ENCODE results near the gene DAZAP2. TPM values are rescaled to one million over a fixed set of nuclear protein-coding genes. Genes with fewer than 3 reads are reported as not detected.
A peak's percentile ranks its signal among the peaks of the same experiment; 100 is the strongest.
"Not testable (repeated sequence)": the region's sequence is repeated elsewhere in the genome, so short reads cannot be mapped to it uniquely, and the experiment has no call there.

DAZAP2 gene
- total RNA-seq, 1 donor from 2014 or later, result 106 TPM

DNA sequence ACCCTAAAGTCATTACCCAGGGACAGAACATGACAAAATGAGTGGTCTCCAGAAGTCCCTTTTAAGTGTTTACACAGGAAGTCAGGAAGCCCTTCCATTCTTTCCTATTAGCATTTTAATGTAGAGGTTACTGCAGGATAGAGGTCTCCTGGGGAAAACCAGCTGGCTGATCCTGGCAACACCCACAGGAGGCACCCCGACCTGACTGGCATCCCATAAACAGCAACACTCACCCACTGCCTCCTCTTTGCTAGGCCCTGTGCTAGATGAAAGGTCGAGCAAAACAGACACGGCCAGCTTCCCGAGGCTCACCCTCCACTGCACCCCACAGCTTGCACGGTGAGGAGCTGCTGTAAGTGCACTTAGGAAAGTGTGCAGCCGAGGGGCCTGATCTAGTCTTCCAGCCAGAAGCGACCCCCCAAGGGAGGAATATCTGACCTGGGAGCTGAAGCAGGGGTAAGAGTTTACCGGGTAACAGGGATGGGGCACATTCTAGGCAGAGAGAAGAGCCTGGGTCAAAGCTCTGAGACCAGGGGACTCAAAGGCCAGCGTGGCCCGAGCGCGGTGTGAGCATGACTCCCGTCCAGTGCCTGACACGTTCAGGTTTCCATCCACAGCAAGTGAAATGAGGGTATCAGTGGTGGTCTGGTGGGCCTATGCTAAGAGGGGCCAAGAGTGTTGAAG is 9.0 kb downstream of the DAZAP2 start:
- H3K4me1 Mint-ChIP-seq (ENCODE audit: low read depth), result peaks cover 3% of the 10 kb centered on the region
- no peak overlapping the region for H3K4me3 Mint-ChIP-seq (ENCODE audit: low read depth)
- H3K36me3 Mint-ChIP-seq (ENCODE audit: insufficient read depth), result peaks cover 7% of the 10 kb centered on the region

DNA sequence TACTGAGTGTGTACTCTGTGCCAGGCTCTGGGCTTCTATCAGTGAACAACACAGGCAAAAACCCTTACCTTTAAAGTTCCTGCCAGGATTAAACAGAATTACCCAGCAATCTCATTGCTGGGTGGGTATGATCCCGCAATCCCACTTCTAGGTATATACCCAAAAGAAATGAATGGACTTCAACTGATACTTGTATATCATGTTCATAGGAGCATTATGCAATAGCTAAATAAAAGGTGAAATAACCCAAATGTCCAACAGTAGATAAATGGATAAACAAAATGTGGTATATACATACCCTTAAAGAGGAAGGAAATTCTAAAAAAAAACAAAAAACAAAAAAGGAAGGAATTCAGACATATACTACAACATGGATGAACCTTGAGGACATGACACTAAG is 14.7 kb downstream of the DAZAP2 start:
- Mint-ChIP-seq H3K4me1 (ENCODE audit: low read depth) (no peaks in the 10 kb centered on the region), H3K9me3 (ENCODE audit: low read depth) (no peaks in the 10 kb centered on the region), H3K4me3 (ENCODE audit: low read depth) (no peak overlapping the region), H3K27ac (no peak overlapping the region), H3K27me3 (no peaks in the 10 kb centered on the region), H3K36me3 (ENCODE audit: insufficient read depth) (peaks cover 1% of the 10 kb centered on the region)
- DNase-seq (ENCODE audit: low spot score, unreplicated experiment), result no peak
- TF ChIP-seq, protein P1, sequence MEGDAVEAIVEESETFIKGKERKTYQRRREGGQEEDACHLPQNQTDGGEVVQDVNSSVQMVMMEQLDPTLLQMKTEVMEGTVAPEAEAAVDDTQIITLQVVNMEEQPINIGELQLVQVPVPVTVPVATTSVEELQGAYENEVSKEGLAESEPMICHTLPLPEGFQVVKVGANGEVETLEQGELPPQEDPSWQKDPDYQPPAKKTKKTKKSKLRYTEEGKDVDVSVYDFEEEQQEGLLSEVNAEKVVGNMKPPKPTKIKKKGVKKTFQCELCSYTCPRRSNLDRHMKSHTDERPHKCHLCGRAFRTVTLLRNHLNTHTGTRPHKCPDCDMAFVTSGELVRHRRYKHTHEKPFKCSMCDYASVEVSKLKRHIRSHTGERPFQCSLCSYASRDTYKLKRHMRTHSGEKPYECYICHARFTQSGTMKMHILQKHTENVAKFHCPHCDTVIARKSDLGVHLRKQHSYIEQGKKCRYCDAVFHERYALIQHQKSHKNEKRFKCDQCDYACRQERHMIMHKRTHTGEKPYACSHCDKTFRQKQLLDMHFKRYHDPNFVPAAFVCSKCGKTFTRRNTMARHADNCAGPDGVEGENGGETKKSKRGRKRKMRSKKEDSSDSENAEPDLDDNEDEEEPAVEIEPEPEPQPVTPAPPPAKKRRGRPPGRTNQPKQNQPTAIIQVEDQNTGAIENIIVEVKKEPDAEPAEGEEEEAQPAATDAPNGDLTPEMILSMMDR (IDR thresholded peaks at IDR 0.05; ENCODE audit: unreplicated experiment), result no peak

More for the DNA sequence above, 9.0 kb downstream of the DAZAP2 start:
- DNase-seq (ENCODE audit: low spot score, unreplicated experiment), result no peak
- Mint-ChIP-seq H3K27ac (peak overlapping the region; percentile 71), H3K9me3 (ENCODE audit: low read depth) (no peaks in the 10 kb centered on the region), H3K27me3 (no peaks in the 10 kb centered on the region)
- TF ChIP-seq, protein P1 (IDR thresholded peaks at IDR 0.05; ENCODE audit: unreplicated experiment), result no peak

DNA sequence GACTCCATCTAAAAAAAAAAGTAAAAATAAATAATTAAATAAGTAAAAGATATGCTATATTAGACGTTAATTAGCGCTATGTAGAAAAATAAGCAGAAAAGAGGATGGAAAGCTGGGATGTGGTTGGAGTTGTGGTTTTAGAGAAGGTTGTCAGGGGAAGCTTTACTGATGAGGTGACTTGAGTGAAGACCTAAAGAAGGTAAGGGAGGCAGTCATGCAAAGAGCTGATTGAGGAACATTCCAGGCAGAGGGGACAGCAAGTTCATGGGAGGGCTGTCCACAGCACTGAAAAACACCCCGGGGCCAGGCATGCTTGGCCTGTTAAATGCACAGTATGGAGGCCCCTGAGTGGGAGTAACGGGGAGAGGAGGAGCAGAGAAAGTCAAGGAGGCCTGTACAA is 15.9 kb downstream of the DAZAP2 start:
- no peak overlapping the region for H3K27ac Mint-ChIP-seq

DNA sequence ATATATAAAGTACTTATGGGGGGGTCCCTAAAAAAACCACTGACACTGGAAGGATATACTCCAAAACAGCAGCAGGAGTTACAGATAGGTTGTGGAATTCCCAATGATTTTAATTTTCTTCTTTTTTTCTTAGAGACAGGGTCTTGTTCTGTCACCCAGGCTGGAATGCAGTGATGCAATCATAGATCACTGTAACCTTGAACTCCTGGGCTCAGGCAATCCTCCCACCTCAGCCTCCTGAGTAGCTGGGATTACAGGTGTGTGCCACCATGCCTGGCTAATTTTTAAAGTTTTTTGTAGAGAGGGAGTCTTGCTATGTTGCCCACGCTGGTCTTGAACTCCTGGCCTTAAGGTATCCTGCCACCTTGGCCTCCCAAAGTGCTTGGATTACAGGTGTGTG is 21.0 kb downstream of the DAZAP2 start:
- not testable (repeated sequence) for DNase-seq (ENCODE audit: low spot score, unreplicated experiment); H3K27me3 Mint-ChIP-seq; H3K9me3 Mint-ChIP-seq (ENCODE audit: low read depth); H3K4me1 Mint-ChIP-seq (ENCODE audit: low read depth); H3K4me3 Mint-ChIP-seq (ENCODE audit: low read depth); H3K36me3 Mint-ChIP-seq (ENCODE audit: insufficient read depth)
- H3K27ac Mint-ChIP-seq, result peak overlapping the region; percentile 20

More for the DNA sequence above, 15.9 kb downstream of the DAZAP2 start:
- H3K27me3 Mint-ChIP-seq, result no peaks in the 10 kb centered on the region
- H3K9me3 Mint-ChIP-seq (ENCODE audit: low read depth), result no peaks in the 10 kb centered on the region
- H3K4me3 Mint-ChIP-seq (ENCODE audit: low read depth), result no peak overlapping the region
- no peak for DNase-seq (ENCODE audit: low spot score, unreplicated experiment)
- no peaks in the 10 kb centered on the region for H3K36me3 Mint-ChIP-seq (ENCODE audit: insufficient read depth)
- no peaks in the 10 kb centered on the region for H3K4me1 Mint-ChIP-seq (ENCODE audit: low read depth)
- TF ChIP-seq, protein P1 (IDR thresholded peaks at IDR 0.05; ENCODE audit: unreplicated experiment), result no peak

DNA sequence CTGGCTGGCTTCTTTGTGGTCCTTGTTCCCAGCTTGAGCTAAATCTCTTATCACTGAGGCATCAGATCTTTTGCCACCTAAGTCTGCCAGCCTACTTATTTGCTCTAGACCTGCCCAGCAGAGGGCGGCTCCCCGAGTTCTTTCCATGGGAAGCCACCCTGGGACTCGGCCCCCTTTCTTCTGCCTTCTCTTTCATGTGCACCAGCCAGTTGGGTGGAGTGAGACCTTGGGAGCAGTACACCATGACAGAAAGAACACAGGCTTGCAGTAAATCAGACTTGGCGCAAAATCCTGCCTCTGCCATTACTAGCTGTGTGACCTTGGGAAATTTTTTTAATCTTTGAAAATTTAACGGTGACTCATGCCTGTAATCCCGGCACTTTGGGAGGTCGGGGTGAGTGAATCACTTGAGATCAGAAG is 24.1 kb downstream of the DAZAP2 start:
- no peaks in the 10 kb centered on the region for H3K9me3 Mint-ChIP-seq (ENCODE audit: low read depth)
- no peak overlapping the region for H3K27ac Mint-ChIP-seq
- no peak overlapping the region for H3K4me3 Mint-ChIP-seq (ENCODE audit: low read depth)
- H3K4me1 Mint-ChIP-seq (ENCODE audit: low read depth), result peaks cover 2% of the 10 kb centered on the region
- DNase-seq (ENCODE audit: low spot score, unreplicated experiment), result no peak
- no peaks in the 10 kb centered on the region for H3K27me3 Mint-ChIP-seq
- TF ChIP-seq, protein P1 (IDR thresholded peaks at IDR 0.05; ENCODE audit: unreplicated experiment), result peak; percentile 18
- peaks cover 2% of the 10 kb centered on the region for H3K36me3 Mint-ChIP-seq (ENCODE audit: insufficient read depth)

DNA sequence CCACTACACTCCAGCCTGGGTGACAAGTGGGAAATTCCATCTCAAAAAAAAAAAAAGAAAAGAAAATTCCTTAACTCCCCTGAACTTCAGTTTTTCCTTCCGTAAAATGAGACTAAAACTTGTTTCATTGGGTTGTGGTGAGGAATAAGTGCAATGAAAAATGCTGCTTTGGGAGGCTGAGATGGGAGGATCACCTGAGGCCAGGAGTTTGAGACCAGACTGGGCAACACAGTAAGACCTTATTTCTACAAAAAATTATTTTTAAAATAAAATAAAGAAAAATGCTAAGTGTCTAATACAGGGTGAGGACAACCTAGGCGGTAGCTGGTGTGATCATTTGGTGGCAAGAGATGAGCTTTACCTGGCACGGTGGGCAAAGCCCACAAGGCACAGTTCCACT is 24.7 kb downstream of the DAZAP2 start:
- DNase-seq (ENCODE audit: low spot score, unreplicated experiment), result no peak
- Mint-ChIP-seq H3K27me3 (no peaks in the 10 kb centered on the region), H3K27ac (no peak overlapping the region), H3K4me3 (ENCODE audit: low read depth) (no peak overlapping the region), H3K36me3 (ENCODE audit: insufficient read depth) (peaks cover 2% of the 10 kb centered on the region), H3K9me3 (ENCODE audit: low read depth) (no peaks in the 10 kb centered on the region), H3K4me1 (ENCODE audit: low read depth) (peaks cover 3% of the 10 kb centered on the region)
- TF ChIP-seq, protein P1 (IDR thresholded peaks at IDR 0.05; ENCODE audit: unreplicated experiment), result no peak

All from progenitor cell of endocrine pancreas (in vitro differentiated cells).